ENCODE data around the gene STX2.

The STX2 gene

GRCh38 chr12:130805635-130806034 lies 33.4 kb downstream of the STX2 start:
- DNase-seq (ENCODE audit: insufficient read length, low spot score) = no peak
- TF ChIP-seq CTCF (IDR thresholded peaks at IDR 0.05; ENCODE audit: insufficient read depth, missing control alignments) = no peak
- FAIRE-seq = no peak

DNA sequence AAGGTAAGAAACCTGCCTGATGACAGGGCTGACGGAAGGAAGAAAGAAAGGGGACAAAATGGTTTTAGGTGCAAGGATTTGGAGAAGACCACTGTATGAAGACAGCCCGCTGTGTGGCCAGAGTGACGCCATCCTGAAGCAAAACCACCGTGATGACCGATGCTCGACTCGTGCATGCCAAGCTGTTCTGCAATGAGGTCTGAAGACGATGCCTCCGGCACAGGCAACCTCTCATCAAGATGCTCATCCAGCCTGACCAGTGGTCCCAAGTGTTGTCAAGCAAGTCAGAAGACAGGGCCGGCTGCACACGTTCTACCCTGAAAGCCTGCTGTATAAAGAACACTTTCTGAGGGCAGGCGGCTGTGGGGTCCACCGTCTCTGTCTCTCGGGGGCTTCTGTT lies 34.8 kb downstream of the STX2 start:
- no peak for FAIRE-seq
- no peak for TF ChIP-seq CTCF (IDR thresholded peaks at IDR 0.05; ENCODE audit: insufficient read depth, missing control alignments)

DNA sequence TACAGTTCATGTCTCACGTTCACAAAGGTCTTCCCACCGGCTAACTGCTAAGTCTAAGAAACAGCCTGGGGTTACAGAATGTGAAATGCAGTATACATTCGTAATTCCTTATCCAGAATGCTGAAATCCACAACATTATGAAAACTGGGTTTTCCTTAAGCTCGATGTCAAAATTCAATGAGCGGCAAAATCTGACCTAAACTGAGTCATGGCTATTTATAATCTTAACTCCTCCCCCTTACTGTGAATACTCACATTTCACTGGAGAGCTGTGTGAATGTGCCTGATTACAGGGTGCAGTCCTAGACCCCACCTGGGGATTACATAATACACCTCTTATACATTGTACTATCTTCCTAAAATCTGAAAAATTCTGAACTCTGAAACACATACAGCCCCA lies 35.3 kb downstream of the STX2 start:
- FAIRE-seq = no peak
- no peak for TF ChIP-seq CTCF (IDR thresholded peaks at IDR 0.05; ENCODE audit: insufficient read depth, missing control alignments)
- DNase-seq (ENCODE audit: insufficient read length, low spot score) = no peak

More for the DNA sequence above, 34.8 kb downstream of the STX2 start:
- no peak for DNase-seq (ENCODE audit: insufficient read length, low spot score)

GRCh38 chr12:130800312-130800711 lies 38.7 kb downstream of the STX2 start:
- TF ChIP-seq CTCF (IDR thresholded peaks at IDR 0.05; ENCODE audit: insufficient read depth, missing control alignments) = no peak
- DNase-seq (ENCODE audit: insufficient read length, low spot score) = no peak
- FAIRE-seq = no peak

DNA sequence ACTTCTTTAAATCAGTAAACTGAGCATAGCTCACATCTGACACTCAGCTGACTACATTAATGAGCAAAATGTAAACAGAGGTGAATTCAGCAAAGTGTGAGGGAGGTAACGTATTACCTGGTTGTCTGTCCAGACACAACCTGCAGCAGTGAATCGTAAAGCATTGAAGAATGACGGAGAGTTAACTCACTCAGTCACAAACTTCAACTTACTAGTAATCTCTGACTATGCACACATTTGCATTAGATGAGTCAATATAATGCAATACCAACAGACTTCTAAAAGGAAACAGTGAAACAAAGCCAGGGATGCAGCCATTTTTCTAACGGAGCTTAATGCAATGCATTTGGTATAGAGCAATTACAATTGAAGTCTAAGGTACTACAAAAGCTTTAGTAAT lies 40.0 kb downstream of the STX2 start:
- no peak for TF ChIP-seq CTCF (IDR thresholded peaks at IDR 0.05; ENCODE audit: insufficient read depth, missing control alignments)
- DNase-seq (ENCODE audit: insufficient read length, low spot score) (no peak), FAIRE-seq (no peak)

GRCh38 chr12:130796985-130797686 lies 41.9 kb downstream of the STX2 start:
- FAIRE-seq = no peak
- DNase-seq (ENCODE audit: insufficient read length, low spot score) = no peak
- TF ChIP-seq CTCF (IDR thresholded peaks at IDR 0.05; ENCODE audit: insufficient read depth, missing control alignments) = no peak

DNA sequence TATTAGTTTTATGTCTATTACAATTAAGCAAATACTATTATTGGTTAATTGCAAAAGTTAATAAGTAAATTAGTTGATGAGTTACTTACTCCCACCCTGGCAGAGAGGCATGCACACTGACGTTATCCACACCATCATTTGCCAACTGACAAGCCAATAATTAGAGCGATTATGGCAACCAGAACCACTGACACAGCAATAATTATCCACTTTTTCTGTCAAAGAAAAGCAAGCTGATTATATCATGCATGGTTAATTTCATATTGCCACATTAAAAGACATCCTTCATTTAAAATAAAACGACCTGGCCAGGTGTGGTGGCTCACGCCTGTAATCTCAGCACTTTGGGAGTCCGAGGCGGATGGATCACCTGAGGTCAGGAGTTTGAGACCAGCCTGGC lies 43.1 kb downstream of the STX2 start:
- no peak for FAIRE-seq
- no peak for DNase-seq (ENCODE audit: insufficient read length, low spot score)
- TF ChIP-seq CTCF (IDR thresholded peaks at IDR 0.05; ENCODE audit: insufficient read depth, missing control alignments) = no peak

All from D721Med (cell line).